IMR-90 (cell line): Measurements from ENCODE around the gene IL36RN. TPM values are rescaled to one million over a fixed set of nuclear protein-coding genes. Genes with fewer than 3 reads are reported as not detected.

ENCODE experiments used
- ATAC-seq: fragments of 200-7000 bp; cut with Tn5 transposase; 2 replicates; pipeline ENCODE4 v1.9.1; 2020; ENCODE audit warnings: low read depth, mild to moderate bottlenecking, moderate library complexity
- BruUV-seq: library from RNA; stranded (reverse); fragments of 400-500 nt; replicated peaks from 2 replicates; lab custom pipeline; 2021; lab: Mats Ljungman, UMichigan
- CTCF ChIA-PET: fragments of 300-600 bp; formaldehyde crosslinking; extraction: SDS; loops from one replicate; lab custom pipeline; 2021; ENCODE audit warnings: antibody characterized with exemption; lab: Yijun Ruan, JAX
- POLR2A ChIA-PET: fragments of 300-600 bp; sonication (Branson Sonifier 250); formaldehyde crosslinking; loops from one replicate; lab custom pipeline; 2022; ENCODE audit warnings: antibody characterized with exemption; ENCODE audit not compliant: unreplicated experiment; lab: Charles Lee
- DNase-seq: peaks from one replicate; pipeline ENCODE4 v3.0.0; 2013
- H2AFZ ChIP-seq: replicated peaks from 2 replicates; pipeline ENCODE3; 2013; ENCODE audit warnings: low read length, mild to moderate bottlenecking; ENCODE audit not compliant: poor library complexity
- H2AK5ac ChIP-seq: 2 replicates; pipeline ENCODE4 v1.6.1; 2013; ENCODE audit warnings: low read depth, low read length, inconsistent platforms
- H2AK9ac ChIP-seq: replicated peaks from 2 replicates; pipeline ENCODE3; 2013; ENCODE audit warnings: mild to moderate bottlenecking, low read depth, low read length, moderate library complexity; ENCODE audit not compliant: poor library complexity
- H2BK120ac ChIP-seq: 2 replicates; pipeline ENCODE4 v1.6.1; 2013; ENCODE audit warnings: low read depth, low read length, inconsistent platforms
- H2BK15ac ChIP-seq: 3 replicates; pipeline ENCODE4 v1.6.1; 2013; ENCODE audit warnings: low read depth, low read length, inconsistent platforms
- H2BK20ac ChIP-seq: 2 replicates; pipeline ENCODE4 v1.6.1; 2013; ENCODE audit warnings: low read depth, mild to moderate bottlenecking, inconsistent platforms, low read length, moderate library complexity
- H2BK5ac ChIP-seq: 2 replicates; pipeline ENCODE4 v1.6.1; 2013; ENCODE audit warnings: mild to moderate bottlenecking, low read depth, low read length, inconsistent platforms; ENCODE audit not compliant: poor library complexity, severe bottlenecking
- H3K14ac ChIP-seq: replicated peaks from 2 replicates; pipeline ENCODE4 v1.6.1; 2013; ENCODE audit warnings: low read depth, low read length, inconsistent platforms
- H3K18ac ChIP-seq: 2 replicates; pipeline ENCODE4 v1.6.1; 2013; ENCODE audit warnings: low read depth, low read length, control low read depth
- H3K23ac ChIP-seq: 2 replicates; pipeline ENCODE4 v1.6.1; 2013; ENCODE audit warnings: low read depth, low read length, inconsistent platforms
- H3K27ac ChIP-seq: 2 replicates; pipeline ENCODE4 v1.5.1; 2013; ENCODE audit warnings: mild to moderate bottlenecking, control low read depth, low read length; ENCODE audit not compliant: insufficient read depth
- H3K27me3 ChIP-seq: 2 replicates; pipeline ENCODE4 v1.6.1; 2013; ENCODE audit warnings: low read length; ENCODE audit not compliant: control insufficient read depth, insufficient read depth
- H3K36me3 ChIP-seq: 2 replicates; pipeline ENCODE4 v1.6.1; 2013; ENCODE audit warnings: low read length, mixed read lengths; ENCODE audit not compliant: control insufficient read depth, insufficient read depth
- H3K4ac ChIP-seq: 2 replicates; pipeline ENCODE4 v1.6.1; 2013; ENCODE audit warnings: low read depth, low read length, inconsistent platforms
- H3K4me1 ChIP-seq: 2 replicates; pipeline ENCODE4 v1.6.1; 2013; ENCODE audit warnings: low read length, mixed read lengths; ENCODE audit not compliant: control insufficient read depth, insufficient read depth
- H3K4me2 ChIP-seq: 2 replicates; pipeline ENCODE4 v1.6.1; 2013; ENCODE audit warnings: low read depth, mild to moderate bottlenecking, control low read depth, low read length, moderate library complexity
- H3K4me3 ChIP-seq: 2 replicates; pipeline ENCODE4 v1.5.1; 2013; ENCODE audit warnings: low read depth, mild to moderate bottlenecking, control low read depth, low read length, moderate library complexity; ENCODE audit not compliant: insufficient read depth
- H3K56ac ChIP-seq: 2 replicates; pipeline ENCODE4 v1.6.1; 2013; ENCODE audit warnings: low read length, inconsistent platforms; ENCODE audit not compliant: insufficient read depth; ENCODE audit errors: extremely low read depth
- H3K79me1 ChIP-seq, 2 experiments: 2 replicates each; pipeline ENCODE4 v1.6.1; 2013; ENCODE audit warnings: low read length in 2 of 2, inconsistent platforms in 1 of 2, low read depth in 1 of 2
- H3K9ac ChIP-seq: 2 replicates; pipeline ENCODE4 v1.6.1; 2013; ENCODE audit warnings: low read depth, low read length, control low read depth
- H3K9me1 ChIP-seq: 2 replicates; pipeline ENCODE4 v1.6.1; 2013; ENCODE audit warnings: low read length, inconsistent platforms; ENCODE audit not compliant: insufficient read depth
- H3K9me3 ChIP-seq: 2 replicates; pipeline ENCODE4 v1.6.1; 2013; ENCODE audit warnings: low read length; ENCODE audit not compliant: control insufficient read depth, insufficient read depth
- H4K20me1 ChIP-seq: 2 replicates; pipeline ENCODE4 v1.6.1; 2013; ENCODE audit warnings: low read length, inconsistent platforms; ENCODE audit not compliant: insufficient read depth
- H4K5ac ChIP-seq: 2 replicates; pipeline ENCODE4 v1.6.1; 2013; ENCODE audit warnings: mild to moderate bottlenecking, low read depth, low read length, control low read depth
- H4K8ac ChIP-seq, 2 experiments: 2 replicates each; pipeline ENCODE4 v1.6.1; 2013; ENCODE audit warnings: low read depth in 2 of 2, low read length in 2 of 2, control low read depth in 1 of 2, inconsistent platforms in 1 of 2
- H4K91ac ChIP-seq: 2 replicates; pipeline ENCODE4 v1.6.1; 2013; ENCODE audit warnings: low read depth, low read length, inconsistent platforms; ENCODE audit not compliant: insufficient read depth
- BHLHE40 ChIP-seq: fragments of 150-350 bp; IDR thresholded peaks from 2 replicates; pipeline ENCODE4 v1.6.1; 2016; ENCODE audit warnings: mild to moderate bottlenecking, low read depth, low read length
- CEBPB ChIP-seq: IDR thresholded peaks from 2 replicates; pipeline ENCODE4 v1.6.1; 2012; ENCODE audit warnings: low read depth, low read length, improper control_type of control experiment
- CTCF ChIP-seq: conservative IDR thresholded peaks from 2 replicates; pipeline ENCODE4 v1.5.1; 2012; ENCODE audit warnings: mild to moderate bottlenecking, low read depth, low read length, improper control_type of control experiment
- NFE2L2 ChIP-seq: fragments of 150-350 bp; IDR thresholded peaks from 2 replicates; pipeline ENCODE4 v1.6.1; 2016; ENCODE audit warnings: low read depth, mild to moderate bottlenecking, low read length
- RCOR1 ChIP-seq: IDR thresholded peaks from 2 replicates; pipeline ENCODE4 v1.6.1; 2012; ENCODE audit warnings: mild to moderate bottlenecking, low read length, improper control_type of control experiment; ENCODE audit not compliant: insufficient replicate concordance
- RFX5 ChIP-seq: IDR thresholded peaks from 2 replicates; pipeline ENCODE4 v1.8.0; 2012; ENCODE audit warnings: low read depth, mild to moderate bottlenecking, low read length, moderate library complexity
- SMC3 ChIP-seq: fragments of 150-350 bp; IDR thresholded peaks from 2 replicates; pipeline ENCODE4 v1.6.1; 2016; ENCODE audit warnings: low read depth, mild to moderate bottlenecking, antibody characterized with exemption, low read length, moderate library complexity
- WGBS, 2 experiments: methylation state at CpG; one replicate each; pipeline versions ENCODE4 v1.1.5 to v1.1.7; 2013; ENCODE audit warnings: missing lambda C conversion rate in 2 of 2; ENCODE audit not compliant: insufficient read length in 1 of 2; ENCODE audit errors: extremely low coverage in 2 of 2; 5-methylcytosine and 5-hydroxymethylcytosine counted together
- dilution Hi-C: fragments of 300-500 bp; cut with HindIII; formaldehyde crosslinking; loops from one replicate; pipeline ENCODE4 v1.14.3; 2018; ENCODE audit warnings: low sequenced_read_pairs; ENCODE audit not compliant: unreplicated experiment
- in situ Hi-C: fragments of 300-500 bp; cut with MboI; formaldehyde crosslinking; loops from 3 replicates; pipeline ENCODE4 v1.14.3; 2019; ENCODE audit warnings: low sequenced_read_pairs, inconsistent platforms, mixed read lengths
- intact Hi-C: fragments of 100-400 bp; cut with micrococcal nuclease; formaldehyde crosslinking; loops from 2 replicates; pipeline ENCODE4 v1.10.0; 2022
- polyA plus RNA-seq, 3 experiments: library from polyadenylated mRNA; depleted of rRNA; stranded (reverse); fragments of >200 nt; gene quantifications; 2 replicates each; pipeline ENCODE4 v1.2.3, GENCODE V29; 2012; ENCODE audit warnings: low replicate concordance in 1 of 3
- total RNA-seq: library from RNA; depleted of rRNA; stranded (reverse); fragments of >200 nt; gene quantifications from 2 replicates; pipeline ENCODE4 v1.2.3, GENCODE V29; 2012

The IL36RN gene
- total and polyA plus RNA-seq, 2 of the 4 experiments (the other 2 are of a cell fraction): not detected

GRCh38 chr2:113013336-113013661 is 45.7 kb upstream of the IL36RN start:
- no peak for DNase-seq
- ATAC-seq: no peak
- Histone ChIP-seq H4K91ac (no peak overlapping the region), H2AK5ac (no peak overlapping the region), H2BK120ac (no peak overlapping the region), H2BK20ac (no peak overlapping the region), H3K9ac (no peak overlapping the region), H3K27me3 (peaks cover 2% of the 10 kb centered on the region), H3K14ac (no peak overlapping the region), H3K79me1 (no peaks in the 10 kb centered on the region), H3K9me3 (no peaks in the 10 kb centered on the region), H3K23ac (no peak overlapping the region), H2AFZ (no peak overlapping the region), H3K4me3 (no peak overlapping the region), H3K9me1 (no peaks in the 10 kb centered on the region), H4K8ac (no peak overlapping the region), H3K4ac (no peak overlapping the region), H3K36me3 (no peaks in the 10 kb centered on the region), H3K18ac (no peak overlapping the region), H4K5ac (no peak overlapping the region), H3K4me1 (no peaks in the 10 kb centered on the region), H3K27ac (no peak overlapping the region), H3K56ac (no peak overlapping the region), H2BK15ac (no peak overlapping the region), H2AK9ac (no peak overlapping the region), H3K4me2 (no peak overlapping the region), H2BK5ac (no peak overlapping the region), H4K20me1 (no peaks in the 10 kb centered on the region)
- TF ChIP-seq CTCF (no peak), RFX5 (no peak), BHLHE40 (no peak), SMC3 (no peak), NFE2L2 (no peak), RCOR1 (no peak), CEBPB (no peak)
- dilution Hi-C loops: no loop called here
- intact Hi-C loops: no loop called here
- BruUV-seq: no TSS peak
- in situ Hi-C loops: no loop called here
- no CpG with 5 or more reads among the region's 3 CpGs for WGBS, 2 experiments
- ChIA-PET CTCF (no interaction called here), POLR2A (no interaction called here)
